ENCODE data around the gene PKM.

GRCh38 chr15:72197041-72197459 lies 33.9 kb downstream of the PKM start:
- TF ChIP-seq SPI1 (IDR thresholded peaks at IDR 0.05; ENCODE audit: low read depth, low read length) (no peak), POLR2AphosphoS5 (IDR thresholded peaks at IDR 0.05; ENCODE audit: low read depth, low read length) (no peak), POLR2A (IDR thresholded peaks at IDR 0.05; ENCODE audit: low read depth, low read length) (no peak)
